Mesendoderm (in vitro differentiated cells): ENCODE results near the gene NEK7.

ENCODE experiments used
- DNase-seq: peaks from one replicate; pipeline ENCODE4 v3.0.0; 2013
- H2AK5ac ChIP-seq: 2 replicates; pipeline ENCODE4 v1.6.1; 2013; ENCODE audit warnings: low read length, inconsistent platforms
- H2BK120ac ChIP-seq: 2 replicates; pipeline ENCODE4 v1.6.1; 2013; ENCODE audit warnings: low read depth, mild to moderate bottlenecking, low read length, moderate library complexity, mixed read lengths
- H2BK15ac ChIP-seq: replicated peaks from 2 replicates; pipeline ENCODE4 v1.6.1; 2013; ENCODE audit warnings: low read depth, mild to moderate bottlenecking, moderate library complexity
- H2BK5ac ChIP-seq: 2 replicates; pipeline ENCODE4 v1.6.1; 2013; ENCODE audit warnings: low read length, inconsistent platforms
- H3K18ac ChIP-seq: 2 replicates; pipeline ENCODE4 v1.6.1; 2013; ENCODE audit warnings: mild to moderate bottlenecking, low read length, mixed read lengths
- H3K23ac ChIP-seq: one replicate; pipeline ENCODE4 v1.6.1; 2013; ENCODE audit warnings: low read length
- H3K27ac ChIP-seq: 2 replicates; pipeline ENCODE4 v1.5.1; 2013; ENCODE audit warnings: low read depth, mild to moderate bottlenecking, inconsistent platforms, low read length, moderate library complexity
- H3K27me3 ChIP-seq: 2 replicates; pipeline ENCODE4 v1.6.1; 2013; ENCODE audit warnings: low read length, control low read depth, mild to moderate bottlenecking, inconsistent platforms; ENCODE audit not compliant: insufficient read depth, poor library complexity
- H3K36me3 ChIP-seq: 2 replicates; pipeline ENCODE4 v1.6.1; 2013; ENCODE audit warnings: low read length, inconsistent platforms; ENCODE audit not compliant: control insufficient read depth, insufficient read depth
- H3K4ac ChIP-seq: one replicate; pipeline ENCODE4 v1.6.1; 2013; ENCODE audit warnings: low read depth, mild to moderate bottlenecking, low read length, moderate library complexity
- H3K4me1 ChIP-seq: 2 replicates; pipeline ENCODE4 v1.6.1; 2013; ENCODE audit warnings: low read depth, low read length, inconsistent platforms; ENCODE audit not compliant: control insufficient read depth
- H3K4me2 ChIP-seq: 2 replicates; pipeline ENCODE4 v1.6.1; 2013; ENCODE audit warnings: low read length
- H3K4me3 ChIP-seq: 2 replicates; pipeline ENCODE4 v1.5.1; 2013; ENCODE audit warnings: mild to moderate bottlenecking, low read length
- H3K56ac ChIP-seq: one replicate; pipeline ENCODE4 v1.6.1; 2013; ENCODE audit warnings: low read length
- H3K79me1 ChIP-seq: 2 replicates; pipeline ENCODE4 v1.6.1; 2013; ENCODE audit warnings: low read length, inconsistent platforms
- H3K79me2 ChIP-seq: 2 replicates; pipeline ENCODE4 v1.6.1; 2013; ENCODE audit warnings: mild to moderate bottlenecking, low read length; ENCODE audit not compliant: control insufficient read depth, insufficient read depth
- H3K9ac ChIP-seq: 2 replicates; pipeline ENCODE4 v1.6.1; 2013; ENCODE audit warnings: low read length, inconsistent platforms
- H4K5ac ChIP-seq: one replicate; pipeline ENCODE4 v1.6.1; 2013; ENCODE audit warnings: low read length
- H4K8ac ChIP-seq: one replicate; pipeline ENCODE4 v1.6.1; 2013; ENCODE audit warnings: low read depth, mild to moderate bottlenecking, control low read depth, low read length, moderate library complexity
- WGBS: extraction: QIAGEN DNeasy Blood & Tissue Kit; methylation state at CpG from one replicate; pipeline ENCODE4 v1.1.7; 2013; ENCODE audit warnings: low lambda C conversion rate, missing lambda C conversion rate; ENCODE audit not compliant: insufficient coverage; ENCODE audit errors: extremely low coverage; 5-methylcytosine and 5-hydroxymethylcytosine counted together

The NEK7 gene

DNA sequence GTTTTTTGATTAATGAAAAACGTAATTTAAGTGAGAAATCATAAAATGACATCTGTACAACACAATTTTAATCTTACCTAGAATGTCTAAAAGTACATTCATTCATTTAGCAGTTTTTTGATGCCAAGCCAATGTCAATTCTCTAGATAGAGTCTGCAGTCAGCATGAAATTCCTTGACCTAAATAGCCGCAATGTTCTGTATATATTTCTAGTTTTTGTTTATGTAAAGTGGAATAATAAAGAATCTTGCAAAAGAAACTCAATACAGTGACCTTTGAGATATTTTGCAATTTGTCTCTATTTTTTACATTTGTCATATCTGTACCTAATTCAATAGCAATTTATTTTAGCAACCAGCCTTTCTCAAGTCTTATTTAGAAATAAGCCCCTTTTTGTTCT, 207.7 kb downstream of the NEK7 start:
- no peak overlapping the region for H3K18ac ChIP-seq
- no peak overlapping the region for H2BK120ac ChIP-seq
- H3K36me3 ChIP-seq = no peaks in the 10 kb centered on the region
- no peak for DNase-seq
- H3K4me3 ChIP-seq = no peak overlapping the region
- no peak overlapping the region for H3K56ac ChIP-seq
- no peak overlapping the region for H2BK15ac ChIP-seq
- H4K8ac ChIP-seq = no peak overlapping the region
- H3K27ac ChIP-seq = no peak overlapping the region
- H3K79me2 ChIP-seq = no peaks in the 10 kb centered on the region
- H4K5ac ChIP-seq = no peak overlapping the region
- H3K79me1 ChIP-seq = no peaks in the 10 kb centered on the region
- no peak overlapping the region for H2AK5ac ChIP-seq
- no peak overlapping the region for H3K4me2 ChIP-seq
- H2BK5ac ChIP-seq = no peak overlapping the region
- no CpG with 5 or more reads among the region's 2 CpGs for WGBS
- no peak overlapping the region for H3K9ac ChIP-seq
- no peaks in the 10 kb centered on the region for H3K4me1 ChIP-seq
- H3K23ac ChIP-seq = no peak overlapping the region
- H3K27me3 ChIP-seq = no peaks in the 10 kb centered on the region
- H3K4ac ChIP-seq = no peak overlapping the region

DNA sequence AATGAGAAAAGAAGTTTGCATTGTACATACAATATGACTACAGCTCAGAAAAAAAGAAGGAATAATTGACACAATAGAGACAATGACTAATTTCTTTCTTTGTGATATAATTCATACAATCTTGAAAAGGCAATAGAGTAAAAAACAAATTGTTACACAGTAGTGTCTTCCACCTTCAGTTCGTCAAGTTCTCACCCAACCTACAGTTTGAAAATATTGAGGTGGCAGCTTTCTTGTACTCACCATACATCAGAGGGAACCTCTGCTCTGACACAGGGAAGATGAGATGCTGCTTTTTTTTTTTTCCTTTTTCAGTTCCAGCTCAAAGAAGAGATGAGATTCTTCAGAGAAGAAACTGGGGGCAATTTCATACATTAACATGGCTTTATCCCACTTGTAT, 210.5 kb downstream of the NEK7 start:
- H2BK120ac ChIP-seq = no peak overlapping the region
- H3K9ac ChIP-seq = no peak overlapping the region
- H2BK5ac ChIP-seq = no peak overlapping the region
- H3K56ac ChIP-seq = no peak overlapping the region
- H2BK15ac ChIP-seq = no peak overlapping the region
- H4K5ac ChIP-seq = no peak overlapping the region
- H3K36me3 ChIP-seq = no peaks in the 10 kb centered on the region
- H2AK5ac ChIP-seq = no peak overlapping the region
- H3K79me2 ChIP-seq = no peaks in the 10 kb centered on the region
- no peaks in the 10 kb centered on the region for H3K4me1 ChIP-seq
- no peaks in the 10 kb centered on the region for H3K27me3 ChIP-seq
- no peak overlapping the region for H4K8ac ChIP-seq
- DNase-seq = no peak
- H3K79me1 ChIP-seq = no peaks in the 10 kb centered on the region
- no peak overlapping the region for H3K27ac ChIP-seq
- H3K4ac ChIP-seq = no peak overlapping the region
- no peak overlapping the region for H3K18ac ChIP-seq
- WGBS = no CpG with 5 or more reads among the region's 1 CpG
- no peak overlapping the region for H3K4me2 ChIP-seq
- no peak overlapping the region for H3K23ac ChIP-seq
- no peak overlapping the region for H3K4me3 ChIP-seq

DNA sequence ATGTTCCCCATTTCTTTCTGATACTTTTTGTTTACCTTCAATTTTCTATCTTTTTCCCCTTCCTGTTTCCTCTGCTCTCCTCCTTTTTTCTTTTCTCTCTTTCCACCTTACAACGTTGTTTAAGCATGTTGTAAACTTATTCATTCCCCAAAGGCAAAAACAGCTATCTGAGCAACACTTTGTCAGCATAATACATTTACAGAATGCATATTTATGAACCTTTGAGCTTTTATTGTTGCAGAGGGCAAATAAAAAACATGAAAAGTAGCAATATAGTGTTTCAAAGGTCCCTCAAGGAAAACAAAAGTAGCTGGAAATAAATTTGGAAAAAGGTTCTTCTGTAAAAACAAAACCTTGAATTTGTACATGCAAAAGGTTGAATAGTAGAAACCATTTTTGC, 214.2 kb downstream of the NEK7 start:
- H2BK120ac ChIP-seq = no peak overlapping the region
- no peak overlapping the region for H3K18ac ChIP-seq
- H4K5ac ChIP-seq = no peak overlapping the region
- no peak overlapping the region for H3K27ac ChIP-seq
- H2AK5ac ChIP-seq = no peak overlapping the region
- no peak overlapping the region for H3K4ac ChIP-seq
- no peak for DNase-seq
- no peak overlapping the region for H2BK5ac ChIP-seq
- no peak overlapping the region for H2BK15ac ChIP-seq
- H3K79me1 ChIP-seq = no peaks in the 10 kb centered on the region
- H3K27me3 ChIP-seq = no peaks in the 10 kb centered on the region
- H3K4me3 ChIP-seq = no peak overlapping the region
- H3K9ac ChIP-seq = no peak overlapping the region
- H3K4me2 ChIP-seq = no peak overlapping the region
- H4K8ac ChIP-seq = no peak overlapping the region
- no peak overlapping the region for H3K23ac ChIP-seq
- no peaks in the 10 kb centered on the region for H3K79me2 ChIP-seq
- no peak overlapping the region for H3K56ac ChIP-seq
- no CpG with 5 or more reads among the region's 1 CpG for WGBS
- no peaks in the 10 kb centered on the region for H3K4me1 ChIP-seq
- H3K36me3 ChIP-seq = no peaks in the 10 kb centered on the region
